Upper lobe of left lung (tissue), 6 donors: ENCODE data around the gene DOCK10. TPM values are rescaled to one million over a fixed set of nuclear protein-coding genes. Genes with fewer than 3 reads are reported as not detected.
A peak's percentile ranks its signal among the peaks of the same experiment; 100 is the strongest.
"Not testable (repeated sequence)": the region's sequence is repeated elsewhere in the genome, so short reads cannot be mapped to it uniquely, and the experiment has no call there.

Source experiments
- ATAC-seq, 2 donors: fragments of 200-7000 bp; cut with Tn5 transposase; one replicate each; pipeline ENCODE4 v1.9.1; 2022; ENCODE audit warnings: mild to moderate bottlenecking in 2 of 2, moderate library complexity in 2 of 2; ENCODE audit not compliant: low FRiP score in 2 of 2
- DNase-seq, 2 donors: peaks; one replicate each; pipeline ENCODE4 v3.0.0-alpha.2; 2019 to 2020
- H3K27ac ChIP-seq, 4 donors: fragments of 200-600 bp; sonication (generic); one replicate each; pipeline ENCODE4 v1.5.1; 2016 to 2019
- H3K27me3 ChIP-seq, 4 donors: fragments of 200-600 bp; sonication (generic); one replicate each; pipeline ENCODE4 v1.5.1; 2017 to 2019
- H3K36me3 ChIP-seq, 4 donors: fragments of 200-600 bp; sonication (generic); one replicate each; pipeline ENCODE4 v1.5.1; 2016 to 2019
- H3K4me1 ChIP-seq, 4 donors: fragments of 200-600 bp; sonication (generic); one replicate each; pipeline ENCODE4 v1.5.1; 2018 to 2019
- H3K4me3 ChIP-seq, 4 donors: fragments of 200-600 bp; sonication (generic); one replicate each; pipeline ENCODE4 v1.5.1; 2017 to 2019; ENCODE audit warnings: mild to moderate bottlenecking in 2 of 4, moderate library complexity in 1 of 4
- H3K9me3 ChIP-seq, 4 donors: fragments of 200-600 bp; sonication (generic); one replicate each; pipeline ENCODE4 v1.5.1; 2018 to 2019
- EP300 ChIP-seq, 4 donors: sonication (generic); formaldehyde crosslinking; IDR thresholded peaks; one replicate each; pipeline ENCODE4 v1.5.1; 2017; ENCODE audit warnings: antibody characterized with exemption in 4 of 4, control low read depth in 2 of 4
- POLR2A ChIP-seq, 4 donors: fragments of 450-650 bp; IDR thresholded peaks; one replicate each; pipeline ENCODE4 v1.5.1; 2016 to 2017; ENCODE audit warnings: antibody characterized with exemption in 4 of 4, mild to moderate bottlenecking in 2 of 4
- POLR2AphosphoS5 ChIP-seq, 2 donors: sonication (generic); formaldehyde crosslinking; IDR thresholded peaks; one replicate each; pipeline ENCODE4 v1.5.1; 2017; ENCODE audit warnings: antibody characterized with exemption in 2 of 2
- WGBS, 2 donors: methylation state at CpG; one replicate each; pipeline ENCODE4 v1.1.5; 2017 to 2018; 5-methylcytosine and 5-hydroxymethylcytosine counted together
- total RNA-seq, 6 donors: library from RNA; depleted of rRNA in 4 of 6; stranded (reverse); fragments of >200 nt in 4 of 6; gene quantifications; one replicate each; pipeline versions ENCODE4 v1.1.0 to v1.2.1, GENCODE V29; 2016 to 2021
- TF ChIP-seq, protein P1 (sequence below), 6 experiments: fragments of 450-650 bp in 4 of 6; fragments of 200-600 bp in 2 of 6; sonication (generic) in 2 of 6; IDR thresholded peaks; one replicate each; pipeline ENCODE4 v1.5.1; 2016 to 2019; ENCODE audit warnings: antibody characterized with exemption in 6 of 6
- donor health status: DM: no; HTN: no; CAD: no; lungs with moderate emphysema.
- donor health status: DM: no; HTN: yes; CAD: no; lungs with severe emphysema.

Gene DOCK10
- total RNA-seq, 6 donors from 2014 or later, result 17.6 to 127 (median 39.9) TPM

- H3K27ac ChIP-seq, result no peak overlapping the region
- no peak overlapping the region for H3K4me3 ChIP-seq
- TF ChIP-seq, protein P1, sequence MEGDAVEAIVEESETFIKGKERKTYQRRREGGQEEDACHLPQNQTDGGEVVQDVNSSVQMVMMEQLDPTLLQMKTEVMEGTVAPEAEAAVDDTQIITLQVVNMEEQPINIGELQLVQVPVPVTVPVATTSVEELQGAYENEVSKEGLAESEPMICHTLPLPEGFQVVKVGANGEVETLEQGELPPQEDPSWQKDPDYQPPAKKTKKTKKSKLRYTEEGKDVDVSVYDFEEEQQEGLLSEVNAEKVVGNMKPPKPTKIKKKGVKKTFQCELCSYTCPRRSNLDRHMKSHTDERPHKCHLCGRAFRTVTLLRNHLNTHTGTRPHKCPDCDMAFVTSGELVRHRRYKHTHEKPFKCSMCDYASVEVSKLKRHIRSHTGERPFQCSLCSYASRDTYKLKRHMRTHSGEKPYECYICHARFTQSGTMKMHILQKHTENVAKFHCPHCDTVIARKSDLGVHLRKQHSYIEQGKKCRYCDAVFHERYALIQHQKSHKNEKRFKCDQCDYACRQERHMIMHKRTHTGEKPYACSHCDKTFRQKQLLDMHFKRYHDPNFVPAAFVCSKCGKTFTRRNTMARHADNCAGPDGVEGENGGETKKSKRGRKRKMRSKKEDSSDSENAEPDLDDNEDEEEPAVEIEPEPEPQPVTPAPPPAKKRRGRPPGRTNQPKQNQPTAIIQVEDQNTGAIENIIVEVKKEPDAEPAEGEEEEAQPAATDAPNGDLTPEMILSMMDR (IDR thresholded peaks at IDR 0.05), result no peak
- TF ChIP-seq EP300 (IDR thresholded peaks at IDR 0.05), result no peak
- TF ChIP-seq POLR2AphosphoS5 (IDR thresholded peaks at IDR 0.05), result no peak
- TF ChIP-seq POLR2A (IDR thresholded peaks at IDR 0.05), result no peak
- H3K4me1 ChIP-seq, result no peaks in the 10 kb centered on the region
- DNase-seq (no peak), ATAC-seq (no peak)
- H3K27me3 ChIP-seq, result no peaks in the 10 kb centered on the region
- H3K36me3 ChIP-seq, result no peaks in the 10 kb centered on the region
- no peaks in the 10 kb centered on the region for H3K9me3 ChIP-seq
Measured at GRCh38 chr2:225052703-225053102, 10.4 kb upstream of the DOCK10 start.

GRCh38 chr2:225047502-225047901, 5.2 kb upstream of the DOCK10 start:
- not testable (repeated sequence) for H3K36me3 ChIP-seq, H3K4me3 ChIP-seq, H3K4me1 ChIP-seq, DNase-seq, ATAC-seq, H3K27me3 ChIP-seq, H3K9me3 ChIP-seq, H3K27ac ChIP-seq
- 84 to 88% methylated on average over 4 of the region's 4 CpGs for WGBS, 2 donors

DNA sequence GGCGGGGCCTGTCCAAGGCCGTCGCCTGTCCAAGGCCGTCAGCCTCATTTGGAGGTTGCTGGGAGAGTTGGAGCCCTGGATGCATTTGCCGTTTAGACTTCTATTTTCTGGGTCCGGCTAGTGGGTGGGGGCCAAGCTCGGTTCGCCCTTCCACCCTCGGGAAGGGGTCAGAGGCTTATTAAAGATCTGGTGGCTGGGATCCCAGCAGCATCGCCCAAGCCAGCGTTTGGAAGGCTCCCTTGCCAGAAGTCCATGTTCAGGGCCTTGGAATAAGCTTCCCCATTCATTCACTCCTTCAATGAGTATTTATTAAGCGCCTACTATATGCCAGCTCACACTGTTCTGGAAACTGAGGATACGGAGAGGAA, 516 bp upstream of the DOCK10 start:
- 22 to 62% methylated on average over 4 to 12 of the region's 13 CpGs for WGBS, 2 donors
- peak overlapping the region in 1 of 4 donors; percentile 68 for H3K27ac ChIP-seq
- no peak for DNase-seq
- H3K9me3 ChIP-seq, result no peaks in the 10 kb centered on the region
- no peaks in the 10 kb centered on the region for H3K36me3 ChIP-seq
- no peak for ATAC-seq
- H3K4me3 ChIP-seq, result peak overlapping the region in 3 of 4 donors; percentile 57 to 78 (median 64)
- H3K27me3 ChIP-seq, result peaks cover 0 to 7% (median 2%) of the 10 kb centered on the region in 4 donors
- TF ChIP-seq POLR2AphosphoS5 (IDR thresholded peaks at IDR 0.05) (no peak), EP300 (IDR thresholded peaks at IDR 0.05) (no peak), POLR2A (IDR thresholded peaks at IDR 0.05) (no peak)
- TF ChIP-seq, protein P1 (IDR thresholded peaks at IDR 0.05), result no peak
- H3K4me1 ChIP-seq, result peaks cover 0 to 24% (median 5%) of the 10 kb centered on the region in 4 donors

GRCh38 chr2:225041207-225041850, 939 bp downstream of the DOCK10 start:
- Histone ChIP-seq H3K36me3 (no peaks in the 10 kb centered on the region), H3K27me3 (peaks cover 0 to 7% (median 2%) of the 10 kb centered on the region in 4 donors), H3K9me3 (no peaks in the 10 kb centered on the region), H3K27ac (peak overlapping the region in 3 of 4 donors; percentile 58 to 68 (median 62)), H3K4me3 (peak overlapping the region in 3 of 4 donors; percentile 57 to 78 (median 64)), H3K4me1 (peaks cover 0 to 24% (median 5%) of the 10 kb centered on the region in 4 donors)
- peak; percentile 46 to 66 for ATAC-seq
- WGBS, 2 donors, result 1 to 3% methylated on average over 19 to 24 of the region's 27 CpGs
- DNase-seq, result peak; percentile 44 to 59
- no peak for TF ChIP-seq POLR2AphosphoS5 (IDR thresholded peaks at IDR 0.05)
- TF ChIP-seq EP300 (IDR thresholded peaks at IDR 0.05), result no peak
- TF ChIP-seq, protein P1 (IDR thresholded peaks at IDR 0.05), result no peak
- no peak for TF ChIP-seq POLR2A (IDR thresholded peaks at IDR 0.05)

DNA sequence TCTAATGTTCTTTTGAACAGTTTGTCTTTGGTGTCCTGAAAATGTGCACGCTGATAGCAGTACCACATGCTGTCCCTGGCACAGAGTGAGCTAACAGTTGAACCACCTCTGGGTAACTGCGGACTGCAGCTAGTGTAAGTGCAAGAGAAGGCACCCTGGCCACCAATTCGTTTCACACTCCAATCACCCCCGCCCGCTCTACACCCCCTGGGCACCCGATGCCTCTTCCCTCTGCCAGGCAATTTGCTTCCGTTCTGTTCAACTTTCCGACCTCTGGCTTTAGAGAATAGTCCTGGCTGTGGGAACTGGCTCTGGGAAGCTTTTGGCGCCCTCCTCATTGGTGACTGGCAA, 1.4 kb downstream of the DOCK10 start:
- H3K9me3 ChIP-seq, result no peaks in the 10 kb centered on the region
- DNase-seq, result no peak
- no peaks in the 10 kb centered on the region for H3K36me3 ChIP-seq
- TF ChIP-seq POLR2A (IDR thresholded peaks at IDR 0.05), result no peak
- peak overlapping the region in 3 of 4 donors; percentile 57 to 78 (median 64) for H3K4me3 ChIP-seq
- peaks cover 0 to 24% (median 5%) of the 10 kb centered on the region in 4 donors for H3K4me1 ChIP-seq
- H3K27me3 ChIP-seq, result peaks cover 0 to 7% (median 2%) of the 10 kb centered on the region in 4 donors
- ATAC-seq, result peak; percentile 9 to 34
- peak overlapping the region in 3 of 4 donors; percentile 23 to 68 (median 62) for H3K27ac ChIP-seq
- 23 to 26% methylated on average over 9 of the region's 9 CpGs for WGBS, 2 donors

DNA sequence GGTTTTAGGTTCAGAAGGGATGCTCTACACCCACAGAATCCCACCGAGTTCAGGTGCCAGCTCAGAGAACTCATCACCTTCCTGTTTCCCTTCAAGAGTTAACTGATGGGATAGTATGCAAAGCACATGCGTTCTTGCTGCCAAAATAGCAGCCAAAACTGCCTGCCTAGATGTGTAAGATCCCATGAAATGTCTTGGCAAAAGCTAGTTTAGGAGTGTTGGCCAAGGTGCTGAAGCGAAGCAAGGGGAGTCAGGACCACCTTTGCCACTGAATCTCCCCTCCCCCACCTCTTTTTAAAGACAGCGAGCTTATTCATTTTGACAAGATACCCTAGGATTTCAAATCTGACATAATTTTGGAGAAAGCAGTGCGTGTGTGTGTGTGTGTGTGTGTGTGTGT, 2.1 kb downstream of the DOCK10 start:
- no peak overlapping the region for H3K27ac ChIP-seq
- H3K4me3 ChIP-seq, result no peak overlapping the region

More for the DNA sequence above, 2.1 kb downstream of the DOCK10 start:
- ATAC-seq, result no peak
- WGBS, 2 donors, result 64 to 78% methylated on average over 5 of the region's 5 CpGs
- H3K4me1 ChIP-seq, result peaks cover 0 to 24% (median 5%) of the 10 kb centered on the region in 4 donors
- DNase-seq, result no peak
- no peaks in the 10 kb centered on the region for H3K36me3 ChIP-seq
- H3K9me3 ChIP-seq, result no peaks in the 10 kb centered on the region
- TF ChIP-seq POLR2AphosphoS5 (IDR thresholded peaks at IDR 0.05) (no peak), EP300 (IDR thresholded peaks at IDR 0.05) (no peak), POLR2A (IDR thresholded peaks at IDR 0.05) (no peak)
- TF ChIP-seq, protein P1 (IDR thresholded peaks at IDR 0.05), result no peak
- peaks cover 0 to 7% (median 2%) of the 10 kb centered on the region in 4 donors for H3K27me3 ChIP-seq
